MCF 10A (cell line): ENCODE results near the gene CEMIP. TPM values are rescaled to one million over a fixed set of nuclear protein-coding genes. Genes with fewer than 3 reads are reported as not detected.

Experiments used
- BruUV-seq: library from RNA; stranded (reverse); fragments of 400-500 nt; replicated peaks from 2 replicates; lab custom pipeline; 2021; lab: Mats Ljungman, UMichigan
- CTCF ChIA-PET: fragments of 300-600 bp; sonication (Branson Sonifier 250); formaldehyde crosslinking; extraction: SDS; loops from one replicate; lab custom pipeline; 2021; ENCODE audit warnings: antibody characterized with exemption, inconsistent platforms; lab: Yijun Ruan, JAX
- POLR2A ChIA-PET: fragments of 300-600, 350-650 bp; sonication (Branson Sonifier 250); formaldehyde crosslinking; extraction: SDS; loops from one replicate; lab custom pipeline; 2020; ENCODE audit warnings: antibody characterized with exemption, inconsistent platforms; lab: Yijun Ruan, JAX
- DNase-seq: peaks from one replicate; pipeline ENCODE4 v3.0.0-alpha.2; 2018; ENCODE audit not compliant: unreplicated experiment
- H3K27ac Mint-ChIP-seq: one replicate; pipeline ENCODE4 v1.8.0; 2022; ENCODE audit warnings: mild to moderate bottlenecking, low read depth, mixed read lengths; ENCODE audit not compliant: unreplicated experiment
- H3K27me3 Mint-ChIP-seq: one replicate; pipeline ENCODE4 v1.8.0; 2022; ENCODE audit warnings: mixed read lengths; ENCODE audit not compliant: insufficient read depth, unreplicated experiment
- H3K36me3 Mint-ChIP-seq: one replicate; pipeline ENCODE4 v1.8.0; 2022; ENCODE audit warnings: mild to moderate bottlenecking, moderate library complexity, mixed read lengths; ENCODE audit not compliant: insufficient read depth, unreplicated experiment
- H3K4me1 Mint-ChIP-seq: one replicate; pipeline ENCODE4 v1.8.0; 2022; ENCODE audit warnings: mixed read lengths; ENCODE audit not compliant: insufficient read depth, unreplicated experiment
- H3K4me3 Mint-ChIP-seq: one replicate; pipeline ENCODE4 v1.8.0; 2022; ENCODE audit warnings: mild to moderate bottlenecking, moderate library complexity, mixed read lengths; ENCODE audit not compliant: unreplicated experiment
- H3K9me3 Mint-ChIP-seq: one replicate; pipeline ENCODE4 v1.8.0; 2022; ENCODE audit warnings: mixed read lengths; ENCODE audit not compliant: unreplicated experiment
- CTCF ChIP-seq: fragments of 200-600 bp; IDR thresholded peaks from one replicate; pipeline ENCODE4 v1.8.0; 2022; ENCODE audit warnings: antibody characterized with exemption, mild to moderate bottlenecking; ENCODE audit not compliant: unreplicated experiment
- intact Hi-C: fragments of 100-400 bp; cut with micrococcal nuclease; formaldehyde crosslinking; loops from 2 replicates; pipeline ENCODE4 v1.14.1; 2022
- total RNA-seq: library from RNA; stranded (reverse); gene quantifications from 2 replicates; pipeline ENCODE4 v1.2.3, GENCODE V29; 2022

CEMIP gene
- total RNA-seq, 1 experiment from 2014 or later = 0.14 TPM

GRCh38 chr15:80985981-80986380 is 206.8 kb downstream of the CEMIP start:
- no peak for TF ChIP-seq CTCF
- H3K4me1 Mint-ChIP-seq = peaks cover 42% of the 10 kb centered on the region
- no peak overlapping the region for H3K27ac Mint-ChIP-seq
- BruUV-seq = no TSS peak
- H3K9me3 Mint-ChIP-seq = no peaks in the 10 kb centered on the region
- H3K4me3 Mint-ChIP-seq = no peak overlapping the region
- no peaks in the 10 kb centered on the region for H3K27me3 Mint-ChIP-seq
- CTCF ChIA-PET = interaction anchor here (0.6 to 1.6 kb wide), 6 partner anchors 11 to 1158 kb away, joined by 3 to 9 read pairs (median 4); no protein-coding TSS in a partner anchor
- DNase-seq = no peak
- POLR2A ChIA-PET = interaction anchor here (0.9 kb wide), 1 partner anchor 925 kb away, joined by 3 read pairs; no protein-coding TSS in a partner anchor
- intact Hi-C loops = no loop called here
- H3K36me3 Mint-ChIP-seq = peaks cover 25% of the 10 kb centered on the region

- Mint-ChIP-seq H3K9me3 (no peaks in the 10 kb centered on the region), H3K27ac (peak overlapping the region; percentile 39), H3K4me3 (no peak overlapping the region), H3K27me3 (no peaks in the 10 kb centered on the region), H3K36me3 (peaks cover 21% of the 10 kb centered on the region), H3K4me1 (peaks cover 48% of the 10 kb centered on the region)
- CTCF ChIA-PET = interaction anchor here (0.6 to 1.6 kb wide), 6 partner anchors 12 to 1157 kb away, joined by 3 to 9 read pairs (median 3); partner anchors contain the start of gene CEMIP
- POLR2A ChIA-PET = interaction anchor here (0.9 kb wide), 1 partner anchor 926 kb away, joined by 3 read pairs; no protein-coding TSS in a partner anchor
- no peak for TF ChIP-seq CTCF
- BruUV-seq = no TSS peak
- DNase-seq = no peak
- intact Hi-C loops = no loop called here
These were observed 207.3 kb downstream of the CEMIP start for GRCh38 chr15:80986487-80986886.

- BruUV-seq = TSS peak; percentile 56
- no peaks in the 10 kb centered on the region for H3K27me3 Mint-ChIP-seq
- no peaks in the 10 kb centered on the region for H3K9me3 Mint-ChIP-seq
- intact Hi-C loops = no loop called here
- POLR2A ChIA-PET = interaction anchor here (0.6 to 4.3 kb wide), 5 partner anchors 12 to 1237 kb away, joined by 3 to 76 read pairs (median 4); partner anchors contain the start of gene TLNRD1
- peaks cover 13% of the 10 kb centered on the region for H3K36me3 Mint-ChIP-seq
- H3K27ac Mint-ChIP-seq = peak overlapping the region; percentile 95
- no peak for DNase-seq
- peak overlapping the region; percentile 93 for H3K4me3 Mint-ChIP-seq
- CTCF ChIA-PET = interaction anchor here (0.6 to 1.2 kb wide), 5 partner anchors 12 to 533 kb away, joined by 3 to 4 read pairs (median 3); partner anchors contain the start of gene CEMIP
- TF ChIP-seq CTCF = no peak
- peaks cover 49% of the 10 kb centered on the region for H3K4me1 Mint-ChIP-seq
These were observed 209.1 kb downstream of the CEMIP start for GRCh38 chr15:80988148-80988796.

- TF ChIP-seq CTCF = no peak
- DNase-seq = no peak
- peaks cover 45% of the 10 kb centered on the region for H3K4me1 Mint-ChIP-seq
- CTCF ChIA-PET = interaction anchor here (0.5 to 1.2 kb wide), 4 partner anchors 18 to 826 kb away, joined by 3 to 4 read pairs (median 3); partner anchors contain the start of gene CEMIP
- H3K4me3 Mint-ChIP-seq = peak overlapping the region; percentile 93
- no peaks in the 10 kb centered on the region for H3K9me3 Mint-ChIP-seq
- intact Hi-C loops = no loop called here
- POLR2A ChIA-PET = interaction anchor here (0.8 to 4.3 kb wide), 7 partner anchors 11 to 407 kb away, joined by 3 to 76 read pairs (median 4); partner anchors contain the start of gene TLNRD1
- peak overlapping the region; percentile 95 for H3K27ac Mint-ChIP-seq
- no peaks in the 10 kb centered on the region for H3K27me3 Mint-ChIP-seq
- BruUV-seq = no TSS peak
- H3K36me3 Mint-ChIP-seq = peaks cover 13% of the 10 kb centered on the region
These were observed 209.9 kb downstream of the CEMIP start for GRCh38 chr15:80989081-80989517.
